Astrocyte (in vitro differentiated cells and primary cell): Measurements from ENCODE around the gene DOCK3.
"Not testable (repeated sequence)": the region's sequence is repeated elsewhere in the genome, so short reads cannot be mapped to it uniquely, and the experiment has no call there.

Source experiments
- EZH2 ChIP-seq: IDR thresholded peaks from 2 replicates; pipeline ENCODE4 v1.6.1; 2012; ENCODE audit warnings: mild to moderate bottlenecking, low read length, inconsistent platforms; ENCODE audit not compliant: insufficient read depth
- TF ChIP-seq, protein P1 (sequence below): IDR thresholded peaks from 2 replicates; pipeline ENCODE4 v1.5.1; 2011; ENCODE audit warnings: low read depth, mild to moderate bottlenecking, inconsistent platforms, low read length, moderate library complexity; ENCODE audit not compliant: insufficient read depth

DNA sequence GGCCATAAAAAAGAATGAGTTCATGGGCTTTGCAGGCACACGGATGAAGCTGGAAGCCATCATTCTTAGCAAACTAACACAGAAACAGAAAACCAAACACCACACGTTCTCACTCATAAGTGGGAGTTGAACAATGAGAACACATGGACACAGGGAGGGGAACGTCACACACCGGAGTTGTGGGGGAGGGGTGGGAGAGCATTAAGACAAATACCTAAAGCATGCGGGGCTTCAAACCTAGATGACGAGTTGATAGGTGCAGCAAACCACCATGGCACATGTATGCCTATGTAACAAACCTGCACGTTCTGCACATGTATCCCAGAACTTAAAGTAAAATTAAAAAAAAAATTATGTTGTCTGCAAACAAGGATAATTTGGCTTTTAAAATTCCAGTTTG is 200.1 kb downstream of the DOCK3 start:
- TF ChIP-seq, protein P1, sequence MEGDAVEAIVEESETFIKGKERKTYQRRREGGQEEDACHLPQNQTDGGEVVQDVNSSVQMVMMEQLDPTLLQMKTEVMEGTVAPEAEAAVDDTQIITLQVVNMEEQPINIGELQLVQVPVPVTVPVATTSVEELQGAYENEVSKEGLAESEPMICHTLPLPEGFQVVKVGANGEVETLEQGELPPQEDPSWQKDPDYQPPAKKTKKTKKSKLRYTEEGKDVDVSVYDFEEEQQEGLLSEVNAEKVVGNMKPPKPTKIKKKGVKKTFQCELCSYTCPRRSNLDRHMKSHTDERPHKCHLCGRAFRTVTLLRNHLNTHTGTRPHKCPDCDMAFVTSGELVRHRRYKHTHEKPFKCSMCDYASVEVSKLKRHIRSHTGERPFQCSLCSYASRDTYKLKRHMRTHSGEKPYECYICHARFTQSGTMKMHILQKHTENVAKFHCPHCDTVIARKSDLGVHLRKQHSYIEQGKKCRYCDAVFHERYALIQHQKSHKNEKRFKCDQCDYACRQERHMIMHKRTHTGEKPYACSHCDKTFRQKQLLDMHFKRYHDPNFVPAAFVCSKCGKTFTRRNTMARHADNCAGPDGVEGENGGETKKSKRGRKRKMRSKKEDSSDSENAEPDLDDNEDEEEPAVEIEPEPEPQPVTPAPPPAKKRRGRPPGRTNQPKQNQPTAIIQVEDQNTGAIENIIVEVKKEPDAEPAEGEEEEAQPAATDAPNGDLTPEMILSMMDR = not testable (repeated sequence)
- not testable (repeated sequence) for TF ChIP-seq EZH2
